ENCODE measurements around the gene L3MBTL4. TPM values are rescaled to one million over a fixed set of nuclear protein-coding genes. Genes with fewer than 3 reads are reported as not detected.
"Not testable (repeated sequence)": the region's sequence is repeated elsewhere in the genome, so short reads cannot be mapped to it uniquely, and the experiment has no call there.

L3MBTL4 gene
- total RNA-seq, 1 donor, result 0.36 TPM

DNA sequence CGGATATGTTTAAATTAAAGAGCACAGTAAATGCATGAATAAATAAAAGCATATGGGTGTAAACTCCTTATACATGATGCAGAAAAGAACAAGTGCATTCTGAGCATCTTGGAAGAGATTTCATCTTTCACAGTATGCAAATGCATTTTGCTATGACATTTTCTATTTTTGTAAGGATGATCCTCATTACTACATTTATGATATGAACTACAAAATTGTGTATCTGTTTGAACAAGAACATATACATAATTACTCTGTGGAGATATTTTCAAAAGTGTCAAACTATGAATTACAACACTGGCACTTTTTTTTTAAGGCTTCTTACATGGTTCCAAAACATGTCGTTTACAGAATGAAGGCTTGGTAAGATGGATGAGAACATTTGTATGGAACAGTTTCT lies 335.3 kb downstream of the L3MBTL4 start:
- Histone ChIP-seq H3K9me3 (ENCODE audit: low read depth, low read length) (no peaks in the 10 kb centered on the region), H3K36me3 (ENCODE audit: insufficient read depth, low read length) (no peaks in the 10 kb centered on the region), H4K20me1 (ENCODE audit: insufficient read depth, low read length) (no peaks in the 10 kb centered on the region), H3K27ac (ENCODE audit: low read depth, low read length) (no peak overlapping the region), H2AFZ (ENCODE audit: low read length) (no peak overlapping the region), H3K79me2 (ENCODE audit: insufficient read depth, low read length) (no peaks in the 10 kb centered on the region), H3K4me3 (ENCODE audit: insufficient read depth, low read length) (no peak overlapping the region), H3K4me1 (ENCODE audit: insufficient read depth, low read length) (no peaks in the 10 kb centered on the region), H3K4me2 (ENCODE audit: insufficient read depth, low read length) (no peak overlapping the region), H3K27me3 (ENCODE audit: insufficient read depth, low read length) (no peaks in the 10 kb centered on the region)
- TF ChIP-seq, protein P1, sequence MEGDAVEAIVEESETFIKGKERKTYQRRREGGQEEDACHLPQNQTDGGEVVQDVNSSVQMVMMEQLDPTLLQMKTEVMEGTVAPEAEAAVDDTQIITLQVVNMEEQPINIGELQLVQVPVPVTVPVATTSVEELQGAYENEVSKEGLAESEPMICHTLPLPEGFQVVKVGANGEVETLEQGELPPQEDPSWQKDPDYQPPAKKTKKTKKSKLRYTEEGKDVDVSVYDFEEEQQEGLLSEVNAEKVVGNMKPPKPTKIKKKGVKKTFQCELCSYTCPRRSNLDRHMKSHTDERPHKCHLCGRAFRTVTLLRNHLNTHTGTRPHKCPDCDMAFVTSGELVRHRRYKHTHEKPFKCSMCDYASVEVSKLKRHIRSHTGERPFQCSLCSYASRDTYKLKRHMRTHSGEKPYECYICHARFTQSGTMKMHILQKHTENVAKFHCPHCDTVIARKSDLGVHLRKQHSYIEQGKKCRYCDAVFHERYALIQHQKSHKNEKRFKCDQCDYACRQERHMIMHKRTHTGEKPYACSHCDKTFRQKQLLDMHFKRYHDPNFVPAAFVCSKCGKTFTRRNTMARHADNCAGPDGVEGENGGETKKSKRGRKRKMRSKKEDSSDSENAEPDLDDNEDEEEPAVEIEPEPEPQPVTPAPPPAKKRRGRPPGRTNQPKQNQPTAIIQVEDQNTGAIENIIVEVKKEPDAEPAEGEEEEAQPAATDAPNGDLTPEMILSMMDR (IDR thresholded peaks at IDR 0.05; ENCODE audit: extremely low read depth, low read depth, low read length), result no peak
- DNase-seq (ENCODE audit: insufficient read length, low spot score, missing footprints), result no peak

DNA sequence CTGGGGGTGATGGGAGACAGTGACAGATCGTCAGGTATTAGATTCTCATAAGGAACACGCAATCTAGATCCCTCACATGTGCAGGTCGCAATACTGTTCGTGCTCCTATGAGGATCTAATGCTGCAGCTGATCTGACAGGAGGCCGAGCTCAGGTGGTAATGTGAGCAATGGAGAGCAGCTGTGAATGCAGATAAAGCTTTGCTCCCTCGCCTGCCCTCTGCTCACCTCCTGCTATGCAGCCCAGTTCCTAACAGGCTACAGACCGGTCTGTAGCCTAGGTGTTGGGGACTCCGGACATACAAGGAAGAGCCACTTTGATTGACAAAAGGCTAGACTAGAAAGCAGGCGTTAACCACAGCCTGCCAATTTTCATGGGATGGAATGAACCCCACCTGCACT lies 335.8 kb downstream of the L3MBTL4 start:
- no peak overlapping the region for H2AFZ ChIP-seq (ENCODE audit: low read length)
- no peaks in the 10 kb centered on the region for H3K9me3 ChIP-seq (ENCODE audit: low read depth, low read length)
- H3K36me3 ChIP-seq (ENCODE audit: insufficient read depth, low read length), result no peaks in the 10 kb centered on the region
- H4K20me1 ChIP-seq (ENCODE audit: insufficient read depth, low read length), result no peaks in the 10 kb centered on the region
- H3K27me3 ChIP-seq (ENCODE audit: insufficient read depth, low read length), result no peaks in the 10 kb centered on the region
- H3K27ac ChIP-seq (ENCODE audit: low read depth, low read length), result no peak overlapping the region
- TF ChIP-seq, protein P1 (IDR thresholded peaks at IDR 0.05; ENCODE audit: extremely low read depth, low read depth, low read length), result no peak
- DNase-seq (ENCODE audit: insufficient read length, low spot score, missing footprints), result no peak
- H3K4me3 ChIP-seq (ENCODE audit: insufficient read depth, low read length), result no peak overlapping the region
- H3K4me1 ChIP-seq (ENCODE audit: insufficient read depth, low read length), result no peaks in the 10 kb centered on the region
- H3K4me2 ChIP-seq (ENCODE audit: insufficient read depth, low read length), result no peak overlapping the region
- no peaks in the 10 kb centered on the region for H3K79me2 ChIP-seq (ENCODE audit: insufficient read depth, low read length)

- not testable (repeated sequence) for H3K36me3 ChIP-seq (ENCODE audit: insufficient read depth, low read length)
Measured at GRCh38 chr18:6072423-6072822, 342.3 kb downstream of the L3MBTL4 start.

DNA sequence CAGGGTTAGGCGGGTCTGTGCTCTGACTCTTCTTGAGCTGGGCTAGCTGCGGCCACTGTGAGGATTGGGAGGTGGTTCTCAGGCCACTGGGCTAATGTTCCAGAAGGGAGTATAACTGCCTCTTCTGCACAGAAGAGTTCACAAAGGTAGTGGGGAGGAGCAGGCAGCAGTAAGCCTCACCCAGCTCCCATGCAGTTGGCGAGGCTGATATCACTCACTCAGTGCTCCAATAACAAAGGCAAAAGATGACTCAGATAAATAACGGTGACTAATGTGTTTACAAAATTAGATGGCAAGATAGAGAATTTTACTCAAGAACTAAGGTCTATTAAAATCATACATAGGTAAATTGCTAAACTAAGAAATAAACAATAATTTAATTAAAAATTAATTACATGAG lies 345.2 kb downstream of the L3MBTL4 start:
- Histone ChIP-seq H3K9me3 (ENCODE audit: low read depth, low read length) (no peaks in the 10 kb centered on the region), H3K4me2 (ENCODE audit: insufficient read depth, low read length) (no peak overlapping the region), H2AFZ (ENCODE audit: low read length) (no peak overlapping the region), H3K27me3 (ENCODE audit: insufficient read depth, low read length) (no peaks in the 10 kb centered on the region), H4K20me1 (ENCODE audit: insufficient read depth, low read length) (no peaks in the 10 kb centered on the region), H3K27ac (ENCODE audit: low read depth, low read length) (no peak overlapping the region), H3K36me3 (ENCODE audit: insufficient read depth, low read length) (no peaks in the 10 kb centered on the region), H3K4me3 (ENCODE audit: insufficient read depth, low read length) (no peak overlapping the region), H3K4me1 (ENCODE audit: insufficient read depth, low read length) (no peaks in the 10 kb centered on the region), H3K79me2 (ENCODE audit: insufficient read depth, low read length) (no peaks in the 10 kb centered on the region)
- TF ChIP-seq, protein P1 (IDR thresholded peaks at IDR 0.05; ENCODE audit: extremely low read depth, low read depth, low read length), result no peak
- DNase-seq (ENCODE audit: insufficient read length, low spot score, missing footprints), result no peak

More at GRCh38 chr18:6072423-6072822, 342.3 kb downstream of the L3MBTL4 start:
- not testable (repeated sequence) for H2AFZ ChIP-seq (ENCODE audit: low read length); H3K4me2 ChIP-seq (ENCODE audit: insufficient read depth, low read length); H3K79me2 ChIP-seq (ENCODE audit: insufficient read depth, low read length); H3K9me3 ChIP-seq (ENCODE audit: low read depth, low read length); H3K4me3 ChIP-seq (ENCODE audit: insufficient read depth, low read length); DNase-seq (ENCODE audit: insufficient read length, low spot score, missing footprints); H3K27me3 ChIP-seq (ENCODE audit: insufficient read depth, low read length); H3K4me1 ChIP-seq (ENCODE audit: insufficient read depth, low read length); H3K27ac ChIP-seq (ENCODE audit: low read depth, low read length); H4K20me1 ChIP-seq (ENCODE audit: insufficient read depth, low read length)

Measured in osteoblast (primary cell).